HG02885 (cell line): ENCODE measurements around the gene GAS7.
"Not testable (repeated sequence)": the region's sequence is repeated elsewhere in the genome, so short reads cannot be mapped to it uniquely, and the experiment has no call there.

Experiments
- ATAC-seq: cut with Tn5 transposase; IDR thresholded peaks from one replicate; pipeline ENCODE4 v1.9.1; 2021; ENCODE audit warnings: mild to moderate bottlenecking; ENCODE audit not compliant: unreplicated experiment, poor library complexity

The GAS7 gene

GRCh38 chr17:9928601-9929333 is 269.6 kb downstream of the GAS7 start:
- no peak for ATAC-seq

- no peak for ATAC-seq
Measured at GRCh38 chr17:9926150-9926804, 272.1 kb downstream of the GAS7 start.

GRCh38 chr17:9925457-9925856 is 272.9 kb downstream of the GAS7 start:
- ATAC-seq: no peak

- ATAC-seq: peak; percentile 64
Measured at GRCh38 chr17:9924735-9925191, 273.6 kb downstream of the GAS7 start.

GRCh38 chr17:9922012-9922848 is 276.2 kb downstream of the GAS7 start:
- ATAC-seq: no peak

GRCh38 chr17:9921216-9921615 is 277.2 kb downstream of the GAS7 start:
- ATAC-seq: not testable (repeated sequence)

- no peak for ATAC-seq
Measured at GRCh38 chr17:9918804-9919352, 279.5 kb downstream of the GAS7 start.

- no peak for ATAC-seq
Measured at GRCh38 chr17:9918352-9918751, 280.1 kb downstream of the GAS7 start.

- ATAC-seq: no peak
Measured at GRCh38 chr17:9917801-9918200, 280.6 kb downstream of the GAS7 start.

GRCh38 chr17:9917131-9917530 is 281.3 kb downstream of the GAS7 start:
- ATAC-seq: no peak

- no peak for ATAC-seq
Measured at GRCh38 chr17:9916108-9916507, 282.3 kb downstream of the GAS7 start.

GRCh38 chr17:9913476-9913875 is 284.9 kb downstream of the GAS7 start:
- ATAC-seq: no peak

GRCh38 chr17:9912121-9913099 is 286.0 kb downstream of the GAS7 start:
- no peak for ATAC-seq

- ATAC-seq: no peak
Measured at GRCh38 chr17:9911089-9911488, 287.3 kb downstream of the GAS7 start.

GRCh38 chr17:9908649-9909042 is 289.8 kb downstream of the GAS7 start:
- ATAC-seq: no peak

GRCh38 chr17:9907883-9908648 is 290.3 kb downstream of the GAS7 start:
- no peak for ATAC-seq

GRCh38 chr17:9907131-9907530 is 291.3 kb downstream of the GAS7 start:
- ATAC-seq: no peak

- ATAC-seq: no peak
Measured at GRCh38 chr17:9906616-9907015, 291.8 kb downstream of the GAS7 start.

- ATAC-seq: peak; percentile 50
Measured at GRCh38 chr17:9905902-9906301, 292.5 kb downstream of the GAS7 start.
